PC-9 (cell line): ENCODE measurements around the gene FCN1.

Experiments used
- EZH2 ChIP-seq: fragments of 200-600 bp; sonication (generic); IDR thresholded peaks from 2 replicates; pipeline ENCODE4 v1.8.0; 2017; ENCODE audit warnings: antibody characterized with exemption, low read depth
- TF ChIP-seq, protein P1 (sequence below): fragments of 200-600 bp; sonication (generic); conservative IDR thresholded peaks from 2 replicates; pipeline ENCODE4 v1.6.1; 2017; ENCODE audit warnings: mixed run types, antibody characterized with exemption, mild to moderate bottlenecking, moderate library complexity

DNA sequence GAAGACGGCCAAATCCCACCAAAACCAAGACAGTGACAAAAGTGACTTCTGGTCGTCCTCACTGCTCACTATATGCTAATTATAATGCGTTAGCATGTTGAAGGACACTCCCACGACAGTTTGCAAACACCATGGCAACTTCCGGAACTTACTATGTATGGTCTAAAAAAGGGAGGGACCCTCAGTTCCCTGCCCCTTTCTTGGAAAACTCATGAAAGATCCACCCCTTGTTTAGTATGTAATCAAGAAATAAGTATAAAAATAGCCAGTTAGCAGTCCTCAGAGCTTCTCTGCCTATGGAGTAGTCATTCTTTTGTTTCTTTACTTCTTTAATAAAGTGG, 27.6 kb downstream of the FCN1 start:
- TF ChIP-seq, protein P1, sequence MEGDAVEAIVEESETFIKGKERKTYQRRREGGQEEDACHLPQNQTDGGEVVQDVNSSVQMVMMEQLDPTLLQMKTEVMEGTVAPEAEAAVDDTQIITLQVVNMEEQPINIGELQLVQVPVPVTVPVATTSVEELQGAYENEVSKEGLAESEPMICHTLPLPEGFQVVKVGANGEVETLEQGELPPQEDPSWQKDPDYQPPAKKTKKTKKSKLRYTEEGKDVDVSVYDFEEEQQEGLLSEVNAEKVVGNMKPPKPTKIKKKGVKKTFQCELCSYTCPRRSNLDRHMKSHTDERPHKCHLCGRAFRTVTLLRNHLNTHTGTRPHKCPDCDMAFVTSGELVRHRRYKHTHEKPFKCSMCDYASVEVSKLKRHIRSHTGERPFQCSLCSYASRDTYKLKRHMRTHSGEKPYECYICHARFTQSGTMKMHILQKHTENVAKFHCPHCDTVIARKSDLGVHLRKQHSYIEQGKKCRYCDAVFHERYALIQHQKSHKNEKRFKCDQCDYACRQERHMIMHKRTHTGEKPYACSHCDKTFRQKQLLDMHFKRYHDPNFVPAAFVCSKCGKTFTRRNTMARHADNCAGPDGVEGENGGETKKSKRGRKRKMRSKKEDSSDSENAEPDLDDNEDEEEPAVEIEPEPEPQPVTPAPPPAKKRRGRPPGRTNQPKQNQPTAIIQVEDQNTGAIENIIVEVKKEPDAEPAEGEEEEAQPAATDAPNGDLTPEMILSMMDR, result no peak
- TF ChIP-seq EZH2, result no peak
